Activated CD4-positive, alpha-beta T cell treated with anti-CD3 and anti-CD28 coated beads, Interleukin-10, Interleukin-2, amounts not matched to agents 100 ng/mL and 50 ng/mL, durations not matched to agents 16 hours and 8 hours (primary cell): ENCODE data around the gene GALNTL6.
"Not testable (repeated sequence)": the region's sequence is repeated elsewhere in the genome, so short reads cannot be mapped to it uniquely, and the experiment has no call there.

Source experiments
- DNase-seq: peaks from one replicate; pipeline ENCODE4 v3.0.0-alpha.2; 2020

Gene GALNTL6

DNA sequence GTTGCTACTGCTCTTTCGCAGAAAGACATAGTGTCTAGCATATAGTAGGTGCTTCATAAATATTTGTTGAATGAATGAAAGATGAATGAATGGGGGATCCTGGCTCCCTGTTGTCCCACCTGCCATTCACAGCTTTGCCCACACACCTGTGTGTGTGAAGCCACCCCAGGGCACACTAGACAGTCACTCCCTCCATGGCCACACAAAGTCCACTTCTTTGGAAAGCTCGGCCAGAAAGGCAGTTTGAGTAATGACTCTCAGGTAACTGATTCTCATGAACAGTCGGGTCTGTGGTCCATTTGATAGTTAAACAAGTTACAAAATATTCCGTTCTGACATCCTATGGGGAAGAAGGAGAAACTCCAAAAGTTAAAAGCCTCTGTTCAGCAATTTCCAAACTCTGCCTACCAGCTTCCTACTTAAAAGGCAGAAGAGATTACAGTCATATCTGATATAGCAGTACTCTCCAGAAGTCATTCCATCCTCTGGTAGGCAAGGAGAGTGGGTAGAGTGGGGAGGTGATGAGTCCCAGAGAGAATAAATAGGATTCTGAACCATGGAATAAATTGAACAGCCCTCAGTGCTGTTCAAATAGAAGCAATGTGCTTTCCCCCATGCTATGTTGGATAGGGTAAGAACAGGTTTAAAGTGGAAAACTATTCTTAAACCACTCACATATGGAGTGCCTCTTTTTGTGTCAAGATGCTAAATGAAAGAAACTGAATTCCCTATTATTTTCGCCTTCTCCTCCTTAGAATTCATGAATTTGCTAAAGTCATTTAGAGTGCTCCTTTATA lies 1150.5 kb downstream of the GALNTL6 start:
- DNase-seq: no peak

DNA sequence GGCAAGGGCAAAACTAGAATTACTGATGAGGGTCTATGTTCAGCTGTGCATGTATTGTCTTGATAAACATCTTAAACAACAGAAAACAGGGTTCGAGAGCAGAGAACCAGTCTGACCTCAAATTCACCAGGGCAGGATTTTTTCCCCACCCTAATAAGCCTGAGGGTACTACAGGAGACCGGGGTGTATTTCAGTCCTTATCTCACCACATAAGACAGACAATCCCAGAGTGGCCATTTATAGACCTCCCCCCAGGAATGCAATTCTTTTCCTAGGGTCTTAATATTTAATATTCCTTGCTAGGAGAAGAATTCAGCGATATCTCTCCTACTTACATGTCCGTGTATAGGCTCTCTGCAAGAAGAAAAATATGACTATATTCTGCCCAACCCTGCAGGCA lies 1157.0 kb downstream of the GALNTL6 start:
- DNase-seq: not testable (repeated sequence)

DNA sequence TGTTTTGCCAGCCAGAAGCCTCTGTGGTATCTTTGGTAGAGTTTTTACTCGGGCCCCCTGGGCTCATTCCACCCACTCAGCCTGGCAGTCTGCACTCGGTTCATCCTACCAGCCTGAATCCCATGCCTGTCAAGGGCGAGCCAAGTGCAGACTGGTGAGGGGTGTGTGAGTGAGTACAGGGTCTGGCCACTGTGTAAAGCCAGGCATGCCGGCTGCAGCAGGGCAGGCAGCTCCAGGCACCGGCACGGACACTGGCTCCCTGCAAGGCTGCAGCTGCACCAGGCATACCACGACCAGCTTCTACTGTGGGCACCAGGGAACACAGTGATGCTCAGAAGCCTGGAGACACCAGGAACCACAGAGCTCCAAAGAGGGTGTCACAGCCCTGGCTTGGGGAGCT lies 1161.4 kb downstream of the GALNTL6 start:
- no peak for DNase-seq

DNA sequence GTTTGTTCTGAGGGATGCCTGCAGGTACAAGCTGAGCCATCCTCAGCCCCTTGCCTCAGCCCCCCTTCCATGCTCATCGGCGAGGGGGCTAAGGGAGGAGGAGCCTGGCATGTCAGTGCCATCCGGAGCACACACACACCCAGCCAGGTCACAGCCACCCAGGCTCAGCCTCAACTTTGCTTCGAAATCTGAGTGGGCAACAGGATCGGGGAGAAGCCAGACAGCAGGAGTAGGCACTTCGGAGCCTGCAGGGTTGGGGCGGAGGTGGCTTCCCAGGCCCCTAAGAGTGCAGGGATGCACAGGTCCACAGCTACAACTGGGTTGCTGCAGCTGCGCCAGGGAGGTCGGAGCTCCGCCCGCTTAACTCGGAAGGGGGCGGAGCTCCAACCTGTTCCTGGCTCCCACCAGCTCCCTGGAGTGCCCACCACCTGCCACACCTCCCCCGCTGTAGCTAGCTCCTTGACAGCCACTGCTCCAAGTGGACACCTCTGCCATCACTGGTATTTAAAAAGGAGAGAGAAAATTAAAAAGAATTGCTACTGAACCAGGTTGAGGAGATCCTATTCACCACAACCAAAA lies 1162.5 kb downstream of the GALNTL6 start:
- DNase-seq: no peak

DNA sequence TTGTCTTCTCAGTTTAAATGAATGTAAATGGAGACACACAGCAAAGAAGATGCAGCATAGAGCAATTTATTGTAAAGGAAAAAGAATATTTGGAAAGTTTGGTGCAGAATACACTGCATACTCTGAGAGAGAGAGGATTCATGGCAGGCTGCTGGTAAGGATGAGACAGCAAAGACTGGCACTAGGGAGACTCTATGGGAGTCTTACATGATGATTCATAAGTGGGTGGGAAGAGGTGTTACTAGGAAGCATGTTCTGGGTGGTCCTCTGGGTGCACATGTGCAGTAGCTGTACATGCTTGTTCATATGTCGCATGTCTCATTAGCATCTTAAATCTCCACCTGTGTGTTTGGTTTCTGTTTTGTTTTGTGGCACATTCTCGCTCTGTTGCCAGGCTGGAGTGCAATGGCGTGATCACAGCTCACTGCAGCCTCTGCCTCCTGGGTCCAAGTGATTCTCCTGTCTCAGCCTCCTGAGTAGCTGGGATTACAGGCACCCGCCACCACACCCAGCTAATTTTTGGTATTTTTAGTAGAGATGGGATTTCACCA lies 1164.4 kb downstream of the GALNTL6 start:
- not testable (repeated sequence) for DNase-seq

DNA sequence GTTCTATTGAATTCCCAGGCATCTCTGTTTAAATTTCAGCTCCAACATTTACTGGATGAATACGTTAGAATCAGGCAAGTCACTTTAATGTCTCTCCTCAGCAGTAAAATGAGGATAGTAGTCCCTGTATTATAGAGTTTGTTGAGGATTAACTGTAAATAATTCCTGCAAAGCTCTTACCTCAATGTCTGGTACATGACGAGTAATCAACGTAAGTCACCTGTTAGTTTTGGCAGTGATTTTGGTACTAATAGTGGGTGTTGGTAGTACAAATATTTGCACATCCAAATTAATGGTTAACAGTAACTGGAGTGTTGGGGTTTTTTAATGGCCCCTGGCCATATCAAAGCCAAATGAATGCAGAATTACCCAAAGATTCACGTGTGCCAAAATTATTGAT lies 1165.6 kb downstream of the GALNTL6 start:
- DNase-seq: no peak

DNA sequence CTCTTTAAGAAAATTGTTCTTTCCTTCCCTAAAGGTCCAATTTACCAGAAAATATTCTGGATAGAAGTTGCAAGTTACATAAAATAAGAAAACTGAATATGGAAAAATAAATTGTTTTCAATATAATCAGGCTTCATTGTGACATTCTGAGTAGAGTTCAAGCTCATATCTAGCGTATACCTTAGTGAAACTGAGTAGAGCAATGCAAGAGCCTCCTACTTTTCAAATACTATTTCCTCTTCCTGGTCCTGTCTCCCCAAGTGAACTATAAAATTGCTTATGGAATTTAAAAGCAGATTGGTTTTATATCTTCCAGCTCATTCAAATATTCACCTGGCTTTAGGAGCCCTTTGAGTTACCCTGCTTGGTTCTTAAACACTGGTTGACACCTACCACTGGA lies 1166.1 kb downstream of the GALNTL6 start:
- DNase-seq: no peak

DNA sequence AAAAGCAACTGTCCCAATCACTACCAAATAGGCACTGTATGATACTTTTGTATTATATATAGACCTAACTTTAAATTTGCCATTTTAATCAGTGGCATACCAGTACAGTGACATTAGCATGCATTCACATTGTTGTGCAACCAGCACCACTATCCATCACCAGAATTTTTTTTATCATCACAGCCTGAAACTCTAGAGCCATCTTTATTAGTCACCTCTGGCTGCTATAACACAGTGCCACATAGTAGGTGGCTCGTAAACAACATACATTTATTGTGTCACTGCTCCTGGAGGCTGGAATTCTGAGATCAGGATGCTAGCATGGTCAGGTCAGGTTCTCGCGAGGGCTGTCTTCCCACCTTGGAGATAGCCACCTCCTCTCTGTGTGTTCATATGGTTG lies 1167.0 kb downstream of the GALNTL6 start:
- no peak for DNase-seq

DNA sequence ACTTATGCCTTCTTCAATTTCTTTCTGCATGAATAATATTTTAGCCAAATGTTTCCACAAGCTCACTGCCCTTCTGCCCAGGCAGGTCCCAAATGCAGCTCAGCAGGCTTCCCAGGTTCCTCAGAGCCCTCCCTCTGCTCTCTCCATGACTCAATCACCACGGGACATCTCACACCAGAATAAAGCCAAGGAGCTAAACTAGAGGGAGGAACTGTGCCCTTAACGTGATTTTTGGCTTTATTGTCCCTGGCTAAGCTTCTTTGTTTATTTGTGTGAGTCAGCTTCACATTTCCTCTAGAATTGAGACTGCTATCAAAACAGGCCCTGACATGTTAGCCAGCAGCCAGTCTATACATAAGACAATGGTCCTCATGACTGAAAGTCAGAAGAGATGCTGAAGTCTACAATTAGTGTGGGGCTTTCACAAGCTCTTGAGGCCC lies 1169.0 kb downstream of the GALNTL6 start:
- no peak for DNase-seq

DNA sequence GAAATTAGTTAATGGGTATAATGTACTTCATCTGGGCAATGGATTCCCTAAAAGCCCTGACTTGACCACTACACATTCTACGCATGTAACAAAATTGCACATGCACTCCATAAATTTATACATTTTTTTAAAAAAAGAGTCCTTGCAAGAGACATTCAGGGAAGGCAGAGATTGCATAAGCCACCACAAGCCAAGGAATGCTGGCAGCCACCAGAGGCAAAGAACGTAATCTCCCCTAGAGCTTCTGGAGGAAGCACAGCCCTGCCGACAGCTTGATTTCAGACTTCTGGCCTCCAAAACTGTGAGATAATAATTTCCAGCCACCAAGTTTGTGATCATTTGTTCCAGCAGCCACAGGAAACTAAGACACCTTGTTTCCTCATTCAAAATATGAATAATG lies 1169.8 kb downstream of the GALNTL6 start:
- no peak for DNase-seq

DNA sequence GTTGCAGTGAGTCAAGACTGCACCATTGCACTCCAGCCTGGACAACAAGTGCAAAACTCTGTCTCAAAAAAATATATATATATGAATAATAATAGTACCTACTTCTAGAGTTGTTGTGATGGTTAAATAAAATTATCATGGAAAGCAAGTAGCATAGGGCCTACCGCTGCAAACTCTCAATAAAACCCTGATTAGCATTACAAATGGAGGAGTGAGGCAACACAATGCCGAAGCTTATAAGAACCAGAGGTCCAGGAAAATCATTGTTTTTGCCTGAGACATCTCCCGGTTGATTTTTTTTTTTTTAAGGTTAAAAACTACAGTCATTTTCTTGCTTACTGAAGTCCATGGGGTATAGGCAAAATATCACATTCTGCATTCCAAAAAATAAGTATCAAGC lies 1170.4 kb downstream of the GALNTL6 start:
- no peak for DNase-seq

DNA sequence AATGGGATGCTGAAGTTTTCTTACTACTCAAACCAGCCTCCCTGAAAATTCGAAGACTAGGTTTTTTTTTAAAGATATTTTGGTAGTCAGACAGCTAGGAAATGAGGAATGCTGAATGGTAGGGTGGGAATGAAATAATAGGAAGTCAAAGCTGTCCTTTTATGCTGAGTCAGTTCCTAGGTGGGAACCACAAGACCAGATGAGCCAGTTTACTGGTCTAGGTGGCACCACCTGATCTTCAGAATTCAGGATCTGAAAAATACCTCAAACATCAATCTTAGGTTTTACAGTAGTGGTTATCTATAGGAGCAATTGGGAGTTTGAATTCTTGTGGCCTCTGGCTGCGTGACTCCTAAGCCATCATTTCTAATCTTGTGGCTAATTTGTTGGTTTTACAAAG lies 1172.3 kb downstream of the GALNTL6 start:
- no peak for DNase-seq

DNA sequence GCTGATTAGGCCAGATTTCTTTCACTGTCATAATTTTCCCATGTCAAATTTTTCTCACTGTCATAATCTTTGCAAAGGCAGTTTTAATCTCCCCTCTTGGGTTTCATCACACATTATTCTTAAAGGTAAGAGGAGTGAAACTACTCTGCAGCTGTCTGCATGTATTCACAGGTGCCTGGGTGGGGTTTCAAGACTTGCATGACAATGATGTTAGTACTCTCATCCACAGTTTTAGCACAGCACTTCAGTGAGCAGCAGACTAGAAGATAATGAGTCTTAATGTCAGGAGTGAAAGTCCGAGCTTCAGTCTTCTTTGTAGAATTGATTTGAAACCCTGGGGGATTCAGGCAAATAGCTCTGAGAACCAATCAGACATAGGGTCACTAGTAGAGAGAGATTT lies 1172.9 kb downstream of the GALNTL6 start:
- no peak for DNase-seq

DNA sequence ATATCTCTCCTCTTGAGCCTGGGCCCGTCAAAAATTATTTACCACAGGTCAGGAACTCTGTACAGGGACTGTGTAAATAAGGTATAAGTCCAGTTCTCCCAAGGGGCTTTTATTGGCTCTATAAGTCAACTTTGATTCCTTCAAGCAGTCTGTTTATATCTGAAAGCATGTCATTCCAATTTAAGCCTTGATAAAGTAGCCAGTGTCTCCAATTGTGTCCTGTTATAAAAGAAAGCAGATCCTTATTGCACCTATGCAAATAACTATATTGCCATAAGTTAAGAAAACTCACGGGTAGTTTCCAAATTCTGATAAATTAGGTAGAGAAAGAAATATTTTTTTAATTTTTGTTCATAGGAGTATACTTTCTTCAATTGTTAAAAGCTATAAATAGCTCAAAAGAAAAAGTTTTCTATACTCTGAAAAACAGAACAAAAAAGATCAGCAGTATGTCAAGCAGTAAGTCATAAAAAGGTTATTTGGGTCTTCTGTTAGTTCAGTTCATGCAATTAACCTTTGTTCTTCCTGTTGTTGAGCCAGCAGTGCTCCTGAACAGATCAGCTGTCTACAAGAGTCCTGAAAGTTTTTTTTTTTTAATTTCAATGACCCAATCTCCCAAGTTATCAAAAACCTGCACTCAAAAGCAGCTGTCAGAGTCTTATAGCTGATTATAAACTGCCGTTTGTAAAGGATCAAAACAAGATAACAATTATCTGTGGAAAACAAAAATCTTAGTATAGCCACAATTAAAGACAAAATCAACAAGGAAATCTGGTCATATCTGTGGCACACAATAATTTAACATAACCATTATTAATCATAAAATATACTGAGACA lies 1177.0 kb downstream of the GALNTL6 start:
- DNase-seq: no peak

DNA sequence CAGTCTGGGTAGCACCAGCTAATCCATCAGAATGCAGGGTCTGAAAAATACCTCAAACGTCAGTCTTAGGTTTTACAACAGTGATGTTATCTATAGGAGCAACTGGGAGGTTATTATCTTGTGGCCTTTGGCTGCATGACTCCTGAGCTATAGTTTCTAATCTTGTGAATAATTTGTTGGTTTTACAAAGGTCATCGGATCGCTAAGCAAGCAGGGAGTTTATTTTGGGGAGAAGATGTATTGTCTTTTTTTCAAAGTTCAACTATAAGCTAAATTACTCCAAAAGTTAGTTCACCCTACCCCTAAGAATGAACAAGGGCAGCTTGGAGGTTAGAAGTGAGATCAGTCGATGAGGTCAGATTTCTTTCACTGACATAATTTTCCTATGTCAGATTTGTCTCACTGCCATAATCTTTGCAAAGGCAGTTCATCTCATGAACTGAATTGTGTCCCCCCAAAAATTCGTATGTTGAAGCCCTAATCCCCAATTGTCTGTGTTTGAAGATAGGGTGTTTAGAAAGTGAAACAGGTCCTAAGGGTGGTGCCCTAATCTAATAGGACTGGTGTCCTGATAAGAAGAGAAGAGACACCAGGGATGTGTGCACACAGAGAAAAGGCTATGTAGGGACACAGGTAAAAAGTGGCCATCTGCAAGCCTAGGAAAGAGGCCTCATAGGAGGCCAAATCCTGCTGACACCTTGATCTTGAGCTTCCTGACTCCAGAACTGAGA lies 1179.6 kb downstream of the GALNTL6 start:
- DNase-seq: no peak

DNA sequence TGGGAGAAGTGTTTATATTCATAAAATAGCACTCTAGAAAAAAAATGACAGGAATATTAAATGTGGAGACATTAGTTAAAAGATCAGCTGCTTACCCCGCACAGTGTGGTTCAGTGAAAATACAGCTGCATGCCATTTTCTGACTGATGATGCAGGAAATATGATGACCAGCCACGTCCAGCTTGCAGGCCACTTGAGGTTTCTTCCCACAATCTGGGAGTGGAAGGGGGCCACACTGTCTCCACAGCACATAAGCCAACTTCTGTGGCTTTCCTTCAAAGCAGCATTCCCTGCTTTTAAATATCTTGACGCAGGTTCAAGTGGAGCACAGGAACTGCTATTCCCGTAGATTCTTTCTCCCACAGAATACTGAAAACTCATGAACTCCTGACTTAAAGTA lies 1182.0 kb downstream of the GALNTL6 start:
- DNase-seq: no peak

DNA sequence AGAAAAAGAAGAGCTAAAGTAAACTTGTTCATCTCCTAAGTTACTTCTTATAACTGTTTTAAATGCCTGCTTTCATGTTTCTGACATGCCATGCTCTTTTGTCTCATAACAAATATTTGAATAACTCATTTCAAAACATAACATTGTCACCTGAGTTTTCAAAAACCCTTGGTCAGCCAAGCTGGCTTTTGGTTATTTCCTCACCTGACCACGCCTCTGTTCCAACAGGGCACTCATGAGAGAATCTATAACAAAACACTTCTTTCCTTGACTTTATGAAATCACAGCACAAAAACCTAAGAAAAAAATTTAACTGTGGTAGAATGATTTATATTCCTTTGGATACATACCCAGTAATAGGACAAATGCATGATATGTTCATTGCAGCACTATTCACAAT lies 1182.5 kb downstream of the GALNTL6 start:
- DNase-seq: no peak

DNA sequence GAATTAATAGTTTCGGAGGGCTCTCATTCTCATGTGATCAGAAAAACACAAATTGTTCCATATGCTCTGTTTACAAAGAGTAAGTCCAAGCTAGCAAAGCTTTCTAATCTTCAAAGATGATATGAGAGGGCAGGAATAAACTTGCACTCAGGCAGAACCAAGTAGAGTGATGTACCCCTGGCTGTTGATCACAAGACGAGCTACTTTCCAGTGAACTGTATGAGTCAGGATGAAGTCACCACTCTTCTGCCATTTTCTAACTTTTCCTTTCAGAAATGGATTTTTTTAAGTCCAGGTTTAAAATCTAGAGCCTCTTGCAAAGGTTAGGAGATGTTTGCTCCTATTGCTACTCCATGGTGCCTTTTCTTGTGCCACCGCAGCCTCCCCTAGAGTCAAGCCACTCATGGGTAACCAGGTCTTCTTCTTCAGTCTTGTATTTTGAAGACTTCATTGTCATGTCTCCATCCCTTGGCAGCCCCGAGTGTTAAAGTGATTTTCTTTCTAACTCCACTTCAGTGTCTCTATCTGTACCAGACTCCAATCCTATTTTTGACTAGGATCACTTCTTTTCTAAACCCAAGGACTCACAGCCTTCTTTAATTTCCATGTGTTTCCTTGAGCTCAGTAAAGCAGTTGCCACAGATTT lies 1183.5 kb downstream of the GALNTL6 start:
- DNase-seq: no peak

DNA sequence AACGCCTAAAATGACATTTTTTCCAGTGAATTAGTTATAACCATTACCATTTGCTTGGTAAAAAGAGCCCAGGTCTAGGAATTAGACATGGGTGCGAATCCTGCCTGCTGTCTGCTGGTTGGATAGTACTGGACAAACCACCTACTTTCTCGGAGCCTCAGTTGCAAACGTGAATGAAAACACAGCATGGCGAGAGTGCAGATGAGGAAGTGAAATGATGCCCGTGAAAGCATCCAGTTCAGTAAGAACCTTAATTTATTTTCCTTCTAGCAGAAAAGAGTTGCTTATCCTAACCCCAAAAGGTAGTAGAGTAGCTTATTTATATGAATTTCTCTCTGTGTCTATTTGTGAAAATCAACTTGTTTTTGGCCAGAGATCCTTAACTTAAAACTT lies 1184.0 kb downstream of the GALNTL6 start:
- DNase-seq: no peak

DNA sequence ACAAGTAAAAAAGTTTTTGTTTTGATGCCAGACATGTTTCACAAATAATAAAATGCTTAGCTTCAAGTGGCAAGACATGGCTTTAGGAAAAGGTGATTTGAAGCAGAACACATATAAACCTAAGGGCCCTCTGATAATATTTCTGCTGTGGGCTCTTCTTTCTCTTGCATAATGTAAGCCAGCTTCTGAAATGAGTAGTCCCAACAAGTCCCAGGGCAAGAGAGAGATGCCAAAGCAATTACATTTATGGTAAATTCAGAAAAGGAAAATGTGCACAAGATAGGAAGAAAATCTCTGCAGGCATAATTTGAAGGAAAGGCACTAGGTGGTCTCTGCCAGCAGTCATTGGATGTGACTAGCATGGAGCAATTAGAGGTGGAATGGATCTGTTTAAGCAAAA lies 1184.7 kb downstream of the GALNTL6 start:
- DNase-seq: no peak

DNA sequence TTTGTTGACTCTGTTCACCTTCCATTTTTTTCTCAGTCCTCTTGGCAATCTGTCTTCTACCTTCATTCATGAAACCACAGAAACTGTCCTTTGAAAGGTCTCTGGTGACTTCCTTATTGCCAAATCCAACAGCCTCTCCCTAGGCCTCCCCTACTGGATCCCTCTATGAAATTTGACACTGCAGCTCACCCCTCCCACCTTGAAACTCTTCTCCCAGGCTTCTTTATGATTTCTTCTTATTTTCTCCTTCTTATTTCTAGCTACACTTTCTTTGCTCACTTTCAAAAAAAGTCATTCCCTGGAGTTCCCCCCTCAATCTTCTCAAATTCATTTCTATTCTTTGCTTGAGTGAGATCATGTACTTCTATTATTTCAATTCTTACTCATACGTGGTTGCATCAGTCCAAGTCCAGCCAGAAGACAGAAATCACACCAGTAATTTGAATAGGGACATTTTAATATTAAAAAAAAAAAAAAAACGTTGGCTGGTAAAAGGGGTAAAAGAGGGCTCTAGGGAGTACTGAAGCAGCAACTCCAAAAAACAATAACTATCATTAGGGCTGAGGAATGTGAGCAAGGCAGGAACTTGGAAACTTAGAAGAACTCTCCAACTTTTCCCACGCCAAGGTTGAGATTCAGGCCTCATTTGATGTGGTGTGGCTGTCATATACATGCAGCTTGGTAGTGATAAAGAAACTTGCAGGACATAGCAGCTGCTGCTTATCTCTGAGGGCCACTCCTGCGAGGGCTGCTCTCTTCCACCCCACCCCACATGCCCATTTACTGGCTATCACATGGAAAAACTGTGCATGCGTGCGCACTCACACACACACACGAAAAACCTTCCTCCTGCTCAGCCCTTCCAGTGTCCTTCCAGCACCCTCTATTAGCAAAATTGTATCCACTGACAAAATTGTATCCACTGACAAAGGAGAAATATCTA lies 1185.6 kb downstream of the GALNTL6 start:
- DNase-seq: no peak
